SKM-1 treated with dmso at 0.1 percent for 144 hours (cell line): Measurements from ENCODE around the gene MARCHF10.
"Not testable (repeated sequence)": the region's sequence is repeated elsewhere in the genome, so short reads cannot be mapped to it uniquely, and the experiment has no call there.

ENCODE experiments used
- DNase-seq: peaks from one replicate; lab custom pipeline; 2025; ENCODE audit not compliant: unreplicated experiment; lab: John Stamatoyannopoulos, UW

Gene MARCHF10

GRCh38 chr17:62702746-62703260 lies 105.3 kb downstream of the MARCHF10 start:
- DNase-seq, result no peak

- DNase-seq, result no peak
Measured at GRCh38 chr17:62701706-62702085, 106.4 kb downstream of the MARCHF10 start.

- no peak for DNase-seq
Measured at GRCh38 chr17:62700964-62701705, 107.0 kb downstream of the MARCHF10 start.

- not testable (repeated sequence) for DNase-seq
Measured at GRCh38 chr17:62698459-62698858, 109.7 kb downstream of the MARCHF10 start.

GRCh38 chr17:62696726-62697490 lies 111.2 kb downstream of the MARCHF10 start:
- no peak for DNase-seq

- DNase-seq, result no peak
Measured at GRCh38 chr17:62696256-62696655, 111.9 kb downstream of the MARCHF10 start.

- not testable (repeated sequence) for DNase-seq
Measured at GRCh38 chr17:62695093-62695738, 112.9 kb downstream of the MARCHF10 start.

GRCh38 chr17:62693616-62694409 lies 114.3 kb downstream of the MARCHF10 start:
- no peak for DNase-seq

- DNase-seq, result no peak
Measured at GRCh38 chr17:62692721-62693431, 115.2 kb downstream of the MARCHF10 start.

- DNase-seq, result no peak
Measured at GRCh38 chr17:62692159-62692651, 115.9 kb downstream of the MARCHF10 start.

GRCh38 chr17:62691589-62691915 lies 116.6 kb downstream of the MARCHF10 start:
- DNase-seq, result not testable (repeated sequence)

GRCh38 chr17:62690168-62690897 lies 117.8 kb downstream of the MARCHF10 start:
- DNase-seq, result no peak

- no peak for DNase-seq
Measured at GRCh38 chr17:62689441-62690167, 118.5 kb downstream of the MARCHF10 start.

- no peak for DNase-seq
Measured at GRCh38 chr17:62688398-62689160, 119.5 kb downstream of the MARCHF10 start.

GRCh38 chr17:62687997-62688396 lies 120.1 kb downstream of the MARCHF10 start:
- no peak for DNase-seq

GRCh38 chr17:62684179-62684578 lies 123.9 kb downstream of the MARCHF10 start:
- DNase-seq, result no peak

- no peak for DNase-seq
Measured at GRCh38 chr17:62681939-62682381, 126.2 kb downstream of the MARCHF10 start.
